CD14-positive monocyte (primary cell): Measurements from ENCODE around the gene PIAS1. TPM values are rescaled to one million over a fixed set of nuclear protein-coding genes. Genes with fewer than 3 reads are reported as not detected.
"Not testable (repeated sequence)": the region's sequence is repeated elsewhere in the genome, so short reads cannot be mapped to it uniquely, and the experiment has no call there.

Experiments
- DNase-seq, 3 donors: peaks; one replicate each; pipeline ENCODE4 v3.0.0-alpha.2; 2011 to 2022
- H2AFZ ChIP-seq: 2 replicates; pipeline ENCODE4 v1.6.0; 2012; ENCODE audit warnings: mild to moderate bottlenecking, low read depth, low read length, inconsistent platforms; ENCODE audit not compliant: insufficient read depth, poor library complexity, severe bottlenecking
- H3K27ac ChIP-seq, 2 donors: 1 replicate in 1 of 2; 2 replicates in 1 of 2; pipeline ENCODE4 v1.5.1; 2012 to 2013; ENCODE audit warnings: low read length in 2 of 2, control low read depth in 1 of 2, inconsistent platforms in 1 of 2, low read depth in 1 of 2, mild to moderate bottlenecking in 1 of 2
- H3K27me3 ChIP-seq, 2 donors: one replicate each; pipeline versions ENCODE4 v1.6.0 to v1.6.1; 2011 to 2013; ENCODE audit warnings: low read length in 2 of 2; ENCODE audit not compliant: control insufficient read depth in 2 of 2, insufficient read depth in 2 of 2
- H3K36me3 ChIP-seq, 2 donors: replicated peaks in 1 of 2; 1 replicate in 1 of 2; 2 replicates in 1 of 2; pipeline versions ENCODE4 v1.5.1 to v1.6.1; 2012 to 2013; ENCODE audit warnings: low read length in 2 of 2, control low read depth in 1 of 2, inconsistent platforms in 1 of 2, mild to moderate bottlenecking in 1 of 2; ENCODE audit not compliant: insufficient read depth in 2 of 2, control insufficient read depth in 1 of 2
- H3K4me1 ChIP-seq, 2 donors: 1 replicate in 1 of 2; 2 replicates in 1 of 2; pipeline versions ENCODE4 v1.5.1 to v1.6.1; 2012 to 2013; ENCODE audit warnings: low read length in 2 of 2, control low read depth in 1 of 2, inconsistent platforms in 1 of 2, mild to moderate bottlenecking in 1 of 2, moderate library complexity in 1 of 2; ENCODE audit not compliant: insufficient read depth in 2 of 2, control insufficient read depth in 1 of 2
- H3K4me2 ChIP-seq: replicated peaks from 2 replicates; pipeline ENCODE3; 2012; ENCODE audit warnings: low read length, moderate library complexity, mild to moderate bottlenecking; ENCODE audit not compliant: poor library complexity, severe bottlenecking; ENCODE audit errors: extremely low read depth
- H3K4me3 ChIP-seq, 3 experiments: fragments of 200-600 bp in 1 of 3; sonication (generic) in 1 of 3; replicated peaks in 1 of 3; 1 replicate in 2 of 3; 2 replicates in 1 of 3; pipeline ENCODE4 v1.5.1; 2011 to 2013; ENCODE audit warnings: low read length in 3 of 3, mild to moderate bottlenecking in 3 of 3, control low read depth in 2 of 3, low read depth in 2 of 3, inconsistent platforms in 1 of 3, moderate library complexity in 1 of 3
- H3K79me2 ChIP-seq: 2 replicates; pipeline ENCODE4 v1.6.0; 2012; ENCODE audit warnings: mild to moderate bottlenecking, control low read depth, inconsistent platforms, low read length, moderate library complexity; ENCODE audit not compliant: insufficient read depth
- H3K9ac ChIP-seq: 2 replicates; pipeline ENCODE4 v1.6.0; 2017; ENCODE audit warnings: low read length, mild to moderate bottlenecking; ENCODE audit not compliant: insufficient read depth, poor library complexity, severe bottlenecking
- H3K9me3 ChIP-seq, 2 donors: replicated peaks in 1 of 2; 1 replicate in 1 of 2; 2 replicates in 1 of 2; pipeline versions ENCODE4 v1.5.1 to v1.6.1; 2012 to 2013; ENCODE audit warnings: low read length in 2 of 2, control low read depth in 1 of 2; ENCODE audit not compliant: control insufficient read depth in 1 of 2, insufficient read depth in 1 of 2
- H4K20me1 ChIP-seq: 2 replicates; pipeline ENCODE4 v1.6.0; 2012; ENCODE audit warnings: mild to moderate bottlenecking, low read length, control low read depth, moderate library complexity; ENCODE audit not compliant: insufficient read depth
- H3K27ac Mint-ChIP-seq, 7 donors: one replicate each; pipeline ENCODE4 v1.8.0; 2020; ENCODE audit warnings: mild to moderate bottlenecking in 7 of 7, mixed read lengths in 7 of 7, moderate library complexity in 6 of 7, inconsistent platforms in 2 of 7
- H3K27me3 Mint-ChIP-seq, 3 donors: one replicate each; pipeline ENCODE4 v1.8.0; 2021 to 2022; ENCODE audit warnings: low read depth in 3 of 3, mild to moderate bottlenecking in 3 of 3, mixed read lengths in 3 of 3, moderate library complexity in 3 of 3, inconsistent platforms in 1 of 3
- H3K36me3 Mint-ChIP-seq, 2 donors: one replicate each; pipeline ENCODE4 v1.8.0; 2020; ENCODE audit warnings: mixed read lengths in 2 of 2, inconsistent platforms in 1 of 2, mild to moderate bottlenecking in 1 of 2
- H3K4me1 Mint-ChIP-seq: one replicate; pipeline ENCODE4 v1.8.0; 2020; ENCODE audit warnings: mild to moderate bottlenecking, mixed read lengths
- H3K4me3 Mint-ChIP-seq, 2 donors: one replicate each; pipeline ENCODE4 v1.8.0; 2020; ENCODE audit warnings: mild to moderate bottlenecking in 2 of 2, mixed read lengths in 2 of 2, moderate library complexity in 1 of 2
- H3K9me3 Mint-ChIP-seq, 7 donors: one replicate each; pipeline ENCODE4 v1.8.0; 2020 to 2022; ENCODE audit warnings: mixed read lengths in 7 of 7, mild to moderate bottlenecking in 6 of 7, moderate library complexity in 6 of 7, inconsistent platforms in 2 of 7
- CTCF ChIP-seq: fragments of 200-600 bp; IDR thresholded peaks from one replicate; pipeline ENCODE4 v1.8.0; 2022; ENCODE audit warnings: antibody characterized with exemption, mild to moderate bottlenecking
- WGBS: methylation state at CpG from one replicate; pipeline ENCODE4 v1.1.5; 2013; ENCODE audit warnings: missing lambda C conversion rate; ENCODE audit not compliant: insufficient coverage; 5-methylcytosine and 5-hydroxymethylcytosine counted together
- intact Hi-C, 2 donors: fragments of 100-400 bp; cut with micrococcal nuclease; formaldehyde crosslinking; loops; one replicate each; pipeline versions ENCODE4 v1.15.0 to v1.15.1; 2023
- polyA plus RNA-seq, 3 donors: library from polyadenylated mRNA; depleted of rRNA in 1 of 3; unstranded in 2 of 3; stranded (reverse) in 1 of 3; fragments of 300-500 nt in 2 of 3; fragments of >200 nt in 1 of 3; fragmentation: Illumina TruSeq in 2 of 3; gene quantifications; 1 replicate in 2 of 3; 2 replicates in 1 of 3; pipeline ENCODE4 v1.2.3, GENCODE V29; 2012 to 2021

PIAS1 gene
- polyA plus RNA-seq, 3 donors, result 47.3 to 109 (median 89.8) TPM

DNA sequence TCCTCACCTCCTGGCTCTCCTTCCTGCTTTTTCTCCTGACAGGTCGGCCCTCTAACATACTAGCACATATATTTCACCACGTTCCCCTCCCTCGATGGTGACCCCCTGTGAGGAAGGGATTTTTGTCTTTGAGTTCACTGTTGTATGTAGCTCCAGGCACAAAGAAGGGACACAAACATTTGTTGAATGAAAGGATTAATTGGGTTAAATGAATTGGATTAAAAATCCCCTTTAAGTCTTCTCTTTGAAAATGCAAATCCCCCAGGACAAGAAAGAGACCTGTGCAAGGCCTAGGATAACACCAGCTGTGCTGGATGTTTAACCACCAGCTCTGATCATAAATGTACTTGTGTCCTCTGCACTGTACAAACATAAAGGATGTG, 147.8 kb downstream of the PIAS1 start:
- no peak overlapping the region for H3K4me3 Mint-ChIP-seq
- TF ChIP-seq CTCF, result no peak
- H3K36me3 Mint-ChIP-seq, result peaks cover 9 to 33% of the 10 kb centered on the region in 2 donors
- no peak for DNase-seq
- WGBS, result no CpG with 5 or more reads among the region's 3 CpGs
- intact Hi-C loops, result no loop called here
- no peak overlapping the region for H3K9ac ChIP-seq
- no peak overlapping the region for H3K4me3 ChIP-seq
- no peaks in the 10 kb centered on the region for H3K9me3 ChIP-seq
- no peak overlapping the region for H3K4me2 ChIP-seq
- H2AFZ ChIP-seq, result no peak overlapping the region
- peak overlapping the region in 6 of 7 donors; percentile 18 to 81 (median 60) for H3K27ac Mint-ChIP-seq
- peaks cover 78% of the 10 kb centered on the region for H3K4me1 Mint-ChIP-seq
- H3K9me3 Mint-ChIP-seq, result no peaks in the 10 kb centered on the region
- H3K27ac ChIP-seq, result peak overlapping the region in 1 of 2 donors; percentile 48
- peaks cover 60% of the 10 kb centered on the region for H4K20me1 ChIP-seq
- peaks cover 5 to 16% of the 10 kb centered on the region in 2 donors for H3K36me3 ChIP-seq
- peaks cover 0 to 4% (median 0%) of the 10 kb centered on the region in 3 donors for H3K27me3 Mint-ChIP-seq
- H3K79me2 ChIP-seq, result peaks cover 66% of the 10 kb centered on the region
- no peaks in the 10 kb centered on the region for H3K27me3 ChIP-seq
- peaks cover 41 to 50% of the 10 kb centered on the region in 2 donors for H3K4me1 ChIP-seq

- Mint-ChIP-seq H3K36me3 (peaks cover 3 to 29% of the 10 kb centered on the region in 2 donors), H3K4me1 (peaks cover 85% of the 10 kb centered on the region)
- intact Hi-C loops, H3K9me3 ChIP-seq, H3K36me3 ChIP-seq, H3K4me3 Mint-ChIP-seq, H3K4me3 ChIP-seq, H3K9me3 Mint-ChIP-seq, H3K9ac ChIP-seq, DNase-seq, H3K27ac Mint-ChIP-seq, H3K27me3 ChIP-seq, H3K27me3 Mint-ChIP-seq, H2AFZ ChIP-seq: not testable (repeated sequence)
- 100% methylated on average over 2 of the region's 7 CpGs for WGBS
- Histone ChIP-seq H3K27ac (peak overlapping the region in 1 of 2 donors; percentile 86), H3K4me1 (peaks cover 49 to 59% of the 10 kb centered on the region in 2 donors), H3K79me2 (peaks cover 67% of the 10 kb centered on the region), H3K4me2 (peak overlapping the region; percentile 89), H4K20me1 (peaks cover 49% of the 10 kb centered on the region)
Observed at GRCh38 chr15:68202994-68203393, 148.9 kb downstream of the PIAS1 start.
